ENCODE data around the gene CGB2.
"Not testable (repeated sequence)": the region's sequence is repeated elsewhere in the genome, so short reads cannot be mapped to it uniquely, and the experiment has no call there.

Gene CGB2

DNA sequence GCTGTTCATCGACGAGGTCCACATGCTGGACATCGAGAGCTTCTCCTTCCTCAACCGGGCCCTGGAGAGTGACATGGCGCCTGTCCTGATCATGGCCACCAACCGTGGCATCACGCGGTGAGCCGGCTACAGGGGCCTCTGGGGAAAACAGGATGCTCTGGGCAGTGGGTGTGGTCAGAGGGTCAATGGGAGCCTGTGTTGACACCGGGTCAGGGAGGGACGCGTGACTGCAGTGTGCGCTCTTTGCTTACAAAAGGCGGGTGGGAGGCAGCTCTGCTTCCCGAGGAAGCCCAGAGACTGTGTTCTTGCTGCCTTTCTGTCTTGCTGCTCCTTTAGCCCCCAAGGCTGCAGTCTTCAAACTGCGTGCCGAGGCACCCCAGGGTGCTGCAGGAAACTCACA is 20.5 kb upstream of the CGB2 start:
- no peak for DNase-seq

DNA sequence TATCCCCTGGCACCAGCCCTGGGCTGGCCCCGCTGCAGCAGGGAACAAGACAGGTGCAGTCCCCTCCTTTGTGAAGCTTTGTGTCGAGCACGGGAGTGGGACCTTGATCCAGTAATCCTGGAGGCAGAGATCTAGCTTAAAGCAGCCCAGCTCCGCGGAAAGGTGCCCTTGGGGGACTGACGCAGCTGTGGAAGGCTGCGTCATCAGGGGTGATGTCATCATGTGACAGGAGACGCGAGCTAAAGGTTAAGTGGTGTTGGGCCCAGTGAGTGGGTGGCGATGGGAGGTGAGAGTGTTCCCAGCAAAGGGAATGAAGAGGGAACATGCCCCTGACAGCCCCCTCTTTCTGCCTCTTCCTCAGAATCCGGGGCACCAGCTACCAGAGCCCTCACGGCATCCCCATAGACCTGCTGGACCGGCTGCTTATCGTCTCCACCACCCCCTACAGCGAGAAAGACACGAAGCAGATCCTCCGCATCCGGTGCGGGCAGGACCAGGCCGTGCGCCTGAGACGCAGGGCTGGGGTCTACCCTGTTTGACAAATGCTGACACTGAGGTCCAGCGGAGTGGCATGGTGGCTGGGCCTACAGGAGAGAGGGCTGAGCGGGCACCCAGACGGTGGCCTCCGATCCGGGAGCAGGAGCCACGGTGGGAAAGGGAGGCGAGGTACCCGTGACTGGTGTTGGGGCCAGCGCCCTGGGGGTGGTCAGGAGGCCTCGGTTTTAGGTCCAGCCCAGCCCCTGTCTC is 17.4 kb upstream of the CGB2 start:
- DNase-seq: no peak

DNA sequence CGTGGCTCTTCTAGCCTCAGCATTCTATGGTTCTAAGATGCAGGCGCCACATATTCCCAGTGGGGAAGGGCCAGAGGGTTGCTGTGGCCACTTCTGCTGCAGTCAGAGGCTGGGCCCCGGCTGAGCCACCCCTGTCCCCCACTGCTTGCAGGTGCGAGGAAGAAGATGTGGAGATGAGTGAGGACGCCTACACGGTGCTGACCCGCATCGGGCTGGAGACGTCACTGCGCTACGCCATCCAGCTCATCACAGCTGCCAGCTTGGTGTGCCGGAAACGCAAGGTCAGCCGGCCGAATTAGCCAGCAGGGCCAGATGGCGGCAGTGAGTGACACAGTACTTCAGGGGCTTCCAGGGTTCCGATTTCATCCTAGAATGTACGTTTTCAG is 16.8 kb upstream of the CGB2 start:
- no peak for DNase-seq

DNA sequence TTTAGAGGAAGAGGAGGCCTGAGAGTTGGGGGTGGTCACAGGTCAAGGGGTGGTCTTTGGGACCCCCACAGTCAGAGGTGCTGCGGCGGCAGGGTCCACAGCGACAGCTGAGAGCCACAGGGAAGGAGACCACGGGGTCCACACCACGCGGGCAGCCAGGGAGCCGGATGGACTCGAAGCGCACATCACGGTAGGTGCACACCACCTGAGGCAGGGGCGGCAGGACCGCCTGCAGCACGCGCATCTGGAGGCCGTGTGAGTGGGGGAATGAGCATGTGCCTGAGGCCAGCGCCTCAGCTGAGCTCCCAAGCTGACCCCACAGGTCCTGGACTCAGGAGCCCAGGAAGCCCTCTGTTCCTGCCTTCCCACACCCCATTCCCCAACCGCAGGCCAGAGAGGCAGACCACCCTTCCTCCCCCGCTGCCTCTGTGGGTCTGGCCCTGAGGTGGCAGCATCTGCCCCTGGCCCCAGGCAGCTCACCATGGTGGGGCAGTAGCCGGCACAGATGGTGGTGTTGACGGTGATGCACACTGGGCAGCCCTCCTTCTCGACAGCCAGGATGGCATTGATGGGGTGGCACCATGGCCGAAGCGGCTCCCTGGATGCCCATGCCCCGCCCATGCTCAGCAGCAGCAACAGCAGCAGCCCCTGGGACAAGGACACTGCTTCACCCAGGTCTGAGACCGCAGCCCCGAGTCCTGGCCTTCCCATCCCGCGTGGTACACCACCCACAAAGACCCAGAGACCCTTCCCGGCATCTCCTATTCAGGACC is 15.4 kb upstream of the CGB2 start:
- no peak for DNase-seq

DNA sequence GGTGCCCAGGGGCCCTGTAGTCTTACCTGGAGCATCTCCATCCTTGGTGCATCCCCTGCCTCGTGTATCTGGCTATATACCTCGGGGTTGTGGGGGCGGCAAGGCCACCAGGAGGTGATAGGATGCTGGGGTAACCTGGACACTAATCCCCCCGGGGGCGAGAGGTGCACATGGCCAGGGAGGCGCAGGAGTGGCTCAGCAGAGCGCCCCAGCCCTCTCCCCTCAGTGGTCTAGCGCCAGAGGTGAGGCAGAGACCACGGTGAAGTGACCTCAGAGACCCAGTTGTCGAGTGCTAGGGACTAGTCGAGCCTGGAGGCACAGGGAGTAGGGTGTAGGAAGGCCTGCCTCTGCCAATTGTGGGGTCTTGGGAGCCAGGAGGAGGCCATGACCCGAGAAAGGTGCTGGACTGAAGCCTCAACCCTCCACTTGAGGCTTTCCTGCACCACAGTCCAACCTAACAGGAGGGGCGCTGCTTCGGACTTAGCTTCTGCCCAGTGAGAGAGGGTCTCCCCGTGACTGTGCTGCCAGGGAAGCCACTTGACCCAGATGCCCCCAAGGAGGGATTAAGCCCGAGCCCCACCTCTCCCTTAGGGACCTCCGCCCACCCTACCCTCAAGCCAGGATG is 14.5 kb upstream of the CGB2 start, which contains the start of gene LHB:
LHB (minus strand) TSS at position 51 of the 625 bp plus-strand sequence; CDS start at position 41, 10 bp downstream.
- DNase-seq: no peak

DNA sequence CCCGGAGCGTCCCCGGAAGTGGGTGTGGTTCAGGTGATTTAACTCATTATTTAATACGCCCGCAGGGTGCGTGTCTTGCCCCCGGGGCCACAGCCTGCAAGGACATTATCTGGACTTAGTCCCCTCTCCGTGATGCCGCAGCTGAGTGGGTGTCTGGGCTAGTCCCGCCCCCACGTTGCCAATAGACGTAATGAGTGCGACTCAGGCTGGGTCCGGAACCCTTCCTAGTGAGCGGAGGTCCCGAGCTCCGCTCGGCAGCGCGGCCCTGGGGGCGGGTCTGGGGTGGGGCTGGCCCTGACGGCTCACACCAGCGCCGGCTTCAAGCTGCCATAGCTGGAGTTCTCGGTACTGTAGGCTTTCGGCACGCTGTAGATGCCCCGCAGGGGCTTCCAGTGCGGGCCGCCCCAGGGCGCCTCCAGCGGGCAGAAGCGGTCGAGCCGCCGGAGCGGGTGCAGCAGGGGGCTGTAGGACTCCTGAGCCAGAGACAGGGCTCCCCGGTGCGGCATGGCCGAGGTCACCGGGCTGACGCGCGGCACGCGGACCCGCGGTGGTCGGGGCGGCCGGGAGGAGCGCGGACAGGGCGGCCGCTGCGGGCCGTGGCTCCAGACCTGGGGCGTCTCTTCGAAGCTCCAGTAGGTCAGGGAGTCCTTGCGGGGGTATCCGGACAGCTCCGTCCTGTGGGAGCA is 13.9 kb upstream of the CGB2 start:
- peak; percentile 68 for DNase-seq

DNA sequence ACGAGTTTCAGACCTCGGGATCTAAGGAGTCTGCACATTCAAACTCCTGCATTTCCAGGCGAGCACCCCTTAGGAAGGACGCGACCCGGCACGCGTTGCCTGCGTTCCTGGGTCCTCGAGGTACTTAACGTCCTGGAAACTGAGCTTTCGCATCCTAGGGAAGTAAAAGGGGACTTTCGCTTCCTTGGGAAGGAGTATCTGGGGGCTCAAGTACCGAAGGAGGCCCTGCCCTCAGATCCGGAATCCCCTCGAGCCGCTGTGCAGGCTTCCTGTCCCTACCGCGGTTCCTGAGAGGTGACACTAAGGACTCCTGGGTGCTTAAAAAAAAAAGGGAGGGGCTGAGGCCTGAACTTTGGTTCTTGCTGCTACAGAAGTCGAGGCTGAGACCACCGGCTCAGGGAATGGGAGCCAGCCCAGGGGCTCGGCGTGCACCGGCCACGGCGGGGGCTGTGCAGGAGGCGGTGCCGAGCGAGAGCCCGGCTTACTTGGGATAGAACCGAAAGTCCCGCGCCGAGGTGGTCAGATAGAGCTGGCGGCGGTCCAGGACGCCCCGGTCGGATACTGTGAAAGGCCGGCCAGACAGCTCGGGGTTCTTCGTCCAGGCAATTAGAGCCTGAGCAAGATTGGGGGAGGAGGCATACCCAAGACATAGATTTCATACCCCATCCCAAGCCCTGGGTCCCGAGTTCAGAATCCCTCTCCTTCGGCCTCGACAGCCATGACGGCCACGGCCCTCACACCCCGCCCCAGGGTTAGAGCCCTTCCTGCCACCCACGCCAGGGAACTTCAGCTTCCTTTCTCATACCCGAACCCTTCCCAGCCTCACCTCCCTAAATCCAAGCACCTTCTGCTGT is 13.1 kb upstream of the CGB2 start:
- DNase-seq: peak; percentile 46

DNA sequence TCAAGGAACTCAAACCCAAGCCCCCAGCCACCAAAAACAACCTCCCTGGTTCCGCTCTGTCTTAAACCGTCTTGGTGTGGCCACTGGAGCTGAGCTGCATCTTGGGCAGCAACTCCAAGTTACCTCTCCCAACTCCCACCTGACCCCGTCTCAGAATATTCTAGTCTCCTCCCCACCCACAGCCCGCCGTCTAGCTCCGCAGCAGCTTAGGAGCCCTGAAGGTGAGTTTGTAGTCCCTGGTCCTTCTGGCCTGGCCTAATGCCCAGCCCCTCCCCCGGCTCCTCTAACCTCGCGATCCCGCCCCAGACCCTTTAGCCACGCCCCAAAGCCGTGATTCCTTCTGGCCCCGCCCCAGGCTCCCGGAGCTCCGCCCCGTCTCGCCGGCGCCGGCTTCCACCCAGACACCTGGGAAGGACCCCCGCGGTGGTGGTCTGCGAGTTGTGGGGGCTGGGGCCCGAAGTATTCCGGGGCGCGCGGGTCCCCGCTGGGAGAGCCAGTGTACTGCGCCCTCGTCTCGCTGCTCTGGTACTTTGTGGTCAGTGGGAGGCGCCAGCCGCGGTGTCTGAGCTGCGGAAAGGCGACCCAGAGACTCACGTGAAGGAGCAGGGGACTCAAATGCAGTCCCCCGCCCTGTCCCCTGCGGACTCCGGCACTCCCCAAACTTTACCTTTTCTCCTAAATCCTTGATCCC is 12.3 kb upstream of the CGB2 start:
- DNase-seq: peak; percentile 79

DNA sequence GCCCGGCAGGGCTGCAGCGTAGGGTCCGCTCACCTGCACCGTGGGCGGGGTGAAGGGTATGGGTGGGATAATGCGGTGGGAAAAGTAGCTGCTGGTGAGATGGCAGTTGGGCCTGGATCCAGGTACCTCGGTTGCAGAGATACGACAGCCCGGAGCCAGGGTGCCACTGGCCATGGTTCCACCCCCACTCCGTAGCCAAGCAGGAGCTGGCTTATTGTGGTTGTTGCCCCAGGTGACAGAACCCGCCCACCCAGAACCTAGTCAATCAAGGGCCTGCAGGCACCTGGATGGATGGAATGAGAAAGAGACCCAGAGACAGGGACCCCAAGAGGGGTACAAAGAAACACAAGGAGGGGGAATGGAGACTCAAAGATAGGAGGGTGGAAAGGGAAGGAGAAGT is 11.3 kb upstream of the CGB2 start:
- no peak for DNase-seq

DNA sequence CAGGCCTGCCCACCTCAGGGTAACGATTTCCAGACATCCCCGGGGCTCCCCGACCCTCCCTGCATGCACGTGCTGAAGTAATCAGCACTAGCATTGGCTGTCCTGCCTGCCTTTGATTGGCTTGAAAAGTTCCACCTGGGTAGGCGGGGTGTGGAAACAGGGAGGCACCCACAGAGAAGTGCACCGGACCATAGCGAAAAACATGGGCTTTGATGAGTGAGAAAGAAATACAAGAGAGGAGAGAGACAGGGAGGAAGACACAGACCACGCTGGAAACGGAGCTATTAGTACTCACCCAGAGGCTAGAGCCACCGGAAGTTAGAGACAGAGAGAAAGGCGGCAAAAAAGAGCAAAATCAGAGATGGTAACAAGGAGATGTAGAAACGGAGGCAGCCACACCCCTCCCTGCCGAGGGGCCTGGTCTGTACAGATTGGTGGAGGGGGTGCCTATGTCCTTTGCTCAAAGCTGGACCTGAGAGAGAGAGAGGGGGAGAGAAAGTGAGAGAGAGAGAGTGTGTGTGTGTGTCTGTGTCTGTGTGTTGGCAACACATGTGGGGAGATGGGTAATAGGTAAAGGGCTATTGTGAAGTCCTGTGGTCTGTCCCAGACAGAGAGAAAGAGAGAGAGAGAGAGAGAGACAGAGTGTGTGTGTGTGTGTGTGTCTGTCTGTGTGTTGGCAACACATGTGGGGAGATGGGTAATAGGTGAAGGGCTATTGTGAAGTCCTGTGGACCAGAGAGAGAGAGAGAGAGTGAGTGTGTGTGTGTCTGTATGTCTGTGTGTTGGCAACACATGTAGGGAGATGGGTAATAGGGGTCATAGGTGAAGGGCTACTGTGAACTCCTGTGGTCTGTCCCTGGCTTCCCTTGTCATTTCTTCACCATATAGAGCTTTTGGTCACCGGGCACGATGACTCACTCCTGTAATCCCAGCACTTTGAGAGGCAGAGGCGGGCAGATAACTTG is 10.5 kb upstream of the CGB2 start:
- no peak for DNase-seq

DNA sequence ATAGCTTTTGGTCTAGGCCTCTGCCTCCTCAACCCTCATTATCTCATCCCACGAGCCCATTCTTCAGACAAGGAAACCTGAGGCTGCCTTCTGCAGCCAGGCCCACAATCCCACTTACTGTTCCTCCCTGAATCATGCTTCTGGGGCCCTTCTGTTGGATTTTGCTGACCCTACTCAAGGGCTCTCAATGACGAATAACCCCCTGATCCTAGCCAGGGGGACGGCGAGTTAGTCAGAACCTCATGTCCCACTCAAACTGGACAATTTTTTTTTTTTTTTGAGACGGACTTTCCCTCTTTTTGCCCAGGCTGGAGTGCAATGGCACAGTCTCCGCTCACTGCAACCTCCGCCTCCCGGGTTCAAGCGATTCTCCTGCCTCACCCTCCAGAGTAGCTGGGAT is 9.6 kb upstream of the CGB2 start:
- no peak for DNase-seq

DNA sequence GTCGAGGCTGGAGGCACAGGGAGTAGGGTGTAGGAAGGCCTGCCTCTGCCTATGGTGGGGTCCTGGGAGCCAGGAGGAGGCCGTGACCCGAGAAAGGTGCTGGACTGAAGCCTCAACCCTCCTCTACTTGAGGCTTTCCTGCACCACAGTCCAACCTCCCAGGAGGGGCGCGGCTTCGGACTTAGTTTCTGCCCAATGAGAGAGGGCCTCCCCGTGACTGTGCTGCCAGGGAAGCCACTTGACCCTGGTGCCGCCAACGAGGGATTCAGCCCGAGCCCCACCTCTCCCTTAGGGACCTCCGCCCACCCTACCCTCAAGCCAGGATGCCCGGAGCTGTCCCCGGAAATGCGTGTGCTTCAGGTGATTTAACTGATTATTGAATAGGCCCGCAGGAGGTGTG is 7.5 kb upstream of the CGB2 start, which contains the start of gene CGB3:
CGB3 (minus strand) TSS at position 101 of the 400 bp plus-strand sequence. CDS start 362 bp downstream, outside the sequence.
- DNase-seq: not testable (repeated sequence)

DNA sequence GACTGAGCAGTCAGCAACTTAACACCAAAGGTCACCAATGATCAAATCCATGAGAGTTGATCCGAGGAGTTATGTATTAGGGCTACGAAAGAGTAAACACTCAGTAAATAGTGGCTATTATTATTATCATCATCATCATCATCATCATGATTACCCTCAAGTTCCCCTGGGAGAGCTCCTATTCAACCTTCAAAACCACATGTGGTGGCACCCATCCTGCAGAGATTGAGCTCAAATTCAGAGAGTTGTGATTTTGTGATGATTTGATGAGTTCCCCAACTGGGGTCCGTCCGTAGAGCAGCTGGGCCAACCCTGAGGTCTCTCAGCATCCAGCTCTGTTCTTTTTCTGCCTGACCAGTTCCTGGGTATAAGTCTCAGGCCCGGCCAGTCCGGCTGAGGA is 6.6 kb upstream of the CGB2 start:
- not testable (repeated sequence) for DNase-seq

DNA sequence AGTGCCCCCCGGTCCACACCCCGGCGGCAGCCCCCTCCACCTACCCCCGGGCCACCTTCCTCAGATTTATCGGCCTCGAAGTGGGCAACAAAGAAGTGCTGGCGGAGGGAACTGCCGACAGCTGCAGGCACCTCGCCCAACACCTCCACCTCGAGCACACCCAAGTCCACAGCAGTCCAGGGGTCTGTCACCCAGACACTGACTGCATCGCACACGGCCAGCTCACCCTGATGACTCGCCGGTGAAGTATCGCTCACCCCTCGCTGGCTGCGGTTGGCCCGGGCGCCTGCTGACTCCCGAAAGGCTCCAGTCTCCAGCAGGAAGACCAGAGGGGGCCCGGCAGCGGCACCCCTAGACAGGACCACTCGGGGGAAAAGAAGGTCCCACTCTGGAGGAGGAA is 6.1 kb upstream of the CGB2 start:
- DNase-seq: not testable (repeated sequence)

DNA sequence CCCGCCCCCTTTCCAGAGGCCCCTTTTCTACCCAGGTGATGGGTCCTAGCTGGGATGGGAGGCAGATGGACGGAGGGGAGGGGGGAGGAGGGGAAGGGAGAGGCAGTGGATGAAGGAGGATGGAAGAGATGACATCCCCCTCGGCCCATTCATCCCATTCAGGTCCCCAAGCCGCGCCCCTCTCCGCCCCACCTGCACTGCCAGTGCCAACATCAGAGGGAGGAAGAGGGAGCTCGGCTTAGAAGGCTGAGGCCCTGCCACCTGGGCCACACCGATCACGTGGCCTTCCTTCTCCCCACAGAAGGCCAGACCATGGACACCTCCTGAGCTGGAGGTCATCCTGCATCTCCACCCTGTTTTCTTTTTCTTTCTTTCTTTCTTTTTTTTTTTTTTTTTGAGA is 3.0 kb upstream of the CGB2 start:
- DNase-seq: not testable (repeated sequence)

DNA sequence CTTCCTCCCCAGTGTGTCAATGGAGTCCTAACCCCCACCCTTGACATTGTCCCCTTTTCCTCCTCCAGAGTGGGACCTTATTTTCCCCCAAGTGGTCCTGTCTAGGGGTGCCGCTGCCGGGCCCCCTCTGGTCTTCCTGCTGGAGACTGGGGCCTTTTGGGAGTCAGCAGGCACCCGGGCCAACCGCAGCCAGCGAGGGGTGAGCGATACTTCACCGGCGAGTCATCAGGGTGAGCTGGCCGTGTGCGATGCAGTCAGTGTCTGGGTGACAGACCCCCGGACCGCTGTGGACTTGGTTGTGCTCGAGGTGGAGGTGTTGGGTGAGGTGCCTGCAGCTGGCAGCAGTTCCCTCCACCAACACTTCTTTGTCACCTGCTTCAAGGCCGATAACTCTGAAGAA is 1.9 kb upstream of the CGB2 start:
- DNase-seq: not testable (repeated sequence)

DNA sequence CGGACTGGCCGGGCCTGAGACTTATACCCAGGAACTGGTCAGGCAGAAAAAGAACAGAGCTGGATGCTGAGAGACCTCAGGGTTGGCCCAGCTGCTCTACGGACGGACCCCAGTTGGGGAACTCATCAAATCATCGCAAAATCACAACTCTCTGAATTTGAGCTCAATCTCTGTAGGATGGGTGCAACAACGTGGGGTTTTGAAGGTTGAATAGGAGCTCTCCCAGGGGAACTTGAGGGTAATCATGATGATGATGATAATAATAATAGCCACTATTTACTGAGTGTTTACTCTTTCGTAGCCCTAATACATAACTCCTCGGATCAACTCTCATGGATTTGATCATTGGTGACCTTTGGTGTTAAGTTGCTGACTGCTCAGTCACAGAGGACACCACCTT is 1.4 kb upstream of the CGB2 start:
- DNase-seq: not testable (repeated sequence)

DNA sequence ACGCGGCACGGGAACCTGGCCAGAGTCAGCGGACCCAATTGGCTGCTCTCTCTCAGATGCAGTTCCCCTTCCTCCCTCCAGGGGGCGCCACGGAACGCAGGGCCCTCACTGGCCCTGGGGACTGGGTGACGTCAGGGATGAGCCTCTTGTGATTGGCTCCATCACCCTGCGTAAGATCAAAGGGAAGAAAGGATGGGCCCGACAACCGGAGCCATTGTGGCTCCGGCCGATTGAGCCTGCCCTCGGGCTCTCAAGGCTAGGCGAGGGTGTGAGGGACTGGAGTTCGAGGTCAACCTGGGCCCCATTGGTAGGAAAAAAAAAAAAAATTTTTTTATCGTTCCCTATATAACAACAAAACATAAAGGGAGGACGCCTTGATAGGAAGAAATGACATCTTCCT is 5.1 kb downstream of the CGB2 start, which contains the start of gene CGB1:
CGB1 (minus strand) TSS at position 81 of the 400 bp plus-strand sequence. CDS start 184 bp downstream, outside the sequence.
- DNase-seq: not testable (repeated sequence)

DNA sequence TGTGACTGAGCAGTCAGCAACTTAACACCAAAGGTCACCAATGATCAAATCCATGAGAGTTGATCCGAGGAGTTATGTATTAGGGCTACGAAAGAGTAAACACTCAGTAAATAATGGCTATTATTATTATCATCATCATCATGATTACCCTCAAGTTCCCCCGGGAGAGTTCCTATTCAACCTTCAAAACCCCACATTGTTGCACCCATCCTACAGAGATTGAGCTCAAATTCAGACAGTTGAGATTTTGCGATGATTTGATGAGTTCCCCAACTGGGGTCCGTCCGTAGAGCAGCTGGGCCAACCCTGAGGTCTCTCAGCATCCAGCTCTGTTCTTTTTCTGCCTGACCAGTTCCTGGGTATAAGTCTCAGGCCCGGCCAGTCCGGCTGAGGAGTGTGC is 6.4 kb downstream of the CGB2 start:
- DNase-seq: not testable (repeated sequence)

Data from CD4-positive, alpha-beta T cell treated with Interleukin-6 for 4 hours (primary cell).